Neural progenitor cell (in vitro differentiated cells): ENCODE measurements around the gene NRG2. TPM values are rescaled to one million over a fixed set of nuclear protein-coding genes. Genes with fewer than 3 reads are reported as not detected.

ENCODE experiments used
- DNase-seq: peaks from one replicate; pipeline ENCODE4 v3.0.0-alpha.2; 2016; ENCODE audit warnings: low spot score
- H2AFZ ChIP-seq: fragments of 200-600 bp; sonication (generic); replicated peaks from 2 replicates; pipeline ENCODE4 v1.6.1; 2016; ENCODE audit warnings: antibody characterized with exemption
- H3F3A ChIP-seq: fragments of 200-600 bp; sonication (generic); 2 replicates; pipeline ENCODE4 v1.6.1; 2016; ENCODE audit warnings: antibody characterized with exemption, low read depth
- H3K27ac ChIP-seq: fragments of 200-600 bp; sonication (generic); 2 replicates; pipeline ENCODE4 v1.5.1; 2016; ENCODE audit warnings: mild to moderate bottlenecking
- H3K27me3 ChIP-seq: fragments of 200-600 bp; sonication (generic); 2 replicates; pipeline ENCODE4 v1.6.1; 2016; ENCODE audit warnings: mild to moderate bottlenecking, moderate library complexity
- H3K36me3 ChIP-seq: fragments of 200-600 bp; sonication (generic); 2 replicates; pipeline ENCODE4 v1.5.1; 2016
- H3K4me1 ChIP-seq: fragments of 200-600 bp; sonication (generic); 2 replicates; pipeline ENCODE4 v1.6.1; 2016; ENCODE audit warnings: mixed run types
- H3K4me2 ChIP-seq: fragments of 200-600 bp; sonication (generic); 2 replicates; pipeline ENCODE4 v1.6.1; 2016
- H3K4me3 ChIP-seq: fragments of 200-600 bp; sonication (generic); 2 replicates; pipeline ENCODE4 v1.5.1; 2016
- H3K79me2 ChIP-seq: fragments of 200-600 bp; sonication (generic); 2 replicates; pipeline ENCODE4 v1.6.1; 2016; ENCODE audit warnings: low read depth
- H3K9ac ChIP-seq: fragments of 200-600 bp; sonication (generic); 2 replicates; pipeline ENCODE4 v1.6.1; 2016
- H3K9me3 ChIP-seq: fragments of 200-600 bp; sonication (generic); 2 replicates; pipeline ENCODE4 v1.5.1; 2016; ENCODE audit warnings: low read depth
- H4K20me1 ChIP-seq: fragments of 200-600 bp; sonication (generic); 2 replicates; pipeline ENCODE4 v1.6.1; 2016; ENCODE audit warnings: low read depth
- H3K27ac Mint-ChIP-seq: 3 replicates; pipeline ENCODE4 v1.8.0; 2021; ENCODE audit warnings: mixed read lengths
- H3K27me3 Mint-ChIP-seq: 2 replicates; pipeline ENCODE4 v1.8.0; 2022; ENCODE audit warnings: low read depth, mild to moderate bottlenecking, inconsistent platforms, moderate library complexity, mixed read lengths; ENCODE audit not compliant: insufficient read depth
- H3K36me3 Mint-ChIP-seq: 3 replicates; pipeline ENCODE4 v1.8.0; 2021; ENCODE audit warnings: mixed read lengths
- H3K4me1 Mint-ChIP-seq: 3 replicates; pipeline ENCODE4 v1.8.0; 2021; ENCODE audit warnings: mixed read lengths
- H3K4me3 Mint-ChIP-seq: 3 replicates; pipeline ENCODE4 v1.8.0; 2021; ENCODE audit warnings: mild to moderate bottlenecking, moderate library complexity, mixed read lengths
- H3K9me3 Mint-ChIP-seq: 3 replicates; pipeline ENCODE4 v1.8.0; 2020; ENCODE audit warnings: mixed read lengths
- CTCF ChIP-seq: fragments of 200-600 bp; sonication (generic); IDR thresholded peaks from 2 replicates; pipeline ENCODE4 v1.5.1; 2017; ENCODE audit warnings: antibody characterized with exemption, mild to moderate bottlenecking
- EZH2 ChIP-seq: fragments of 200-600 bp; sonication (generic); IDR thresholded peaks from 2 replicates; pipeline ENCODE4 v1.6.1; 2017; ENCODE audit warnings: antibody characterized with exemption, mild to moderate bottlenecking, moderate library complexity
- EZH2phosphoT487 ChIP-seq: fragments of 200-600 bp; sonication (generic); IDR thresholded peaks from 2 replicates; pipeline ENCODE4 v1.6.1; 2017; ENCODE audit warnings: antibody characterized with exemption
- total RNA-seq: library from RNA; depleted of rRNA; stranded (reverse); fragments of >200 nt; gene quantifications from 2 replicates; pipeline ENCODE4 v1.2.3, GENCODE V29; 2015; ENCODE audit warnings: low replicate concordance

The NRG2 gene
- total RNA-seq, 1 donor from 2014 or later: 0.13 TPM

DNA sequence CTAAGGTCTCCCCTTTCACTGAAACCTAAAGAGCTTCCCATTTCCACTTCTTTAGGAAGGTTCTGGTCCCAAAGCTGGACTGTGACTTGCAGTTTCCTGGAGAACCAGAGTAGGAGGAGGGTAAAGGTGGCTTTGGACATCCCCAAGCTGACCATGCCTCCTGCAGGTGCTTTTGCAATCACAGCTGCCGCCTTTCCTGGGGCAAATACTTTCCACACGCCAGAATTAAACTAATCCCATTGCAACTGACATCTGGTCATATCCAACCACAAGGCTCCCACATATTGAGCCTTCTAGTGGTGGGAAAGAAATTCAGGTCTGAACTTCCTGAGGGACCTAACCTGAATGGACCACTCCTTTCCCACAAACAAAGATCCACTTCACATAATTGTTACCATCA, 92.7 kb downstream of the NRG2 start:
- Mint-ChIP-seq H3K27me3 (no peaks in the 10 kb centered on the region), H3K27ac (no peak overlapping the region), H3K9me3 (no peaks in the 10 kb centered on the region)

GRCh38 chr5:139949710-139950109, 93.4 kb downstream of the NRG2 start:
- Mint-ChIP-seq H3K36me3 (no peaks in the 10 kb centered on the region), H3K9me3 (no peaks in the 10 kb centered on the region), H3K4me3 (no peak overlapping the region), H3K27me3 (no peaks in the 10 kb centered on the region), H3K4me1 (peaks cover 5% of the 10 kb centered on the region), H3K27ac (no peak overlapping the region)
- no peak for TF ChIP-seq EZH2phosphoT487
- TF ChIP-seq EZH2: no peak
- no peak for TF ChIP-seq CTCF
- Histone ChIP-seq H2AFZ (no peak overlapping the region), H3K36me3 (no peaks in the 10 kb centered on the region), H3K9me3 (no peaks in the 10 kb centered on the region), H3K4me1 (peaks cover 6% of the 10 kb centered on the region), H3F3A (no peaks in the 10 kb centered on the region), H3K27ac (no peak overlapping the region), H3K79me2 (no peaks in the 10 kb centered on the region), H4K20me1 (no peaks in the 10 kb centered on the region), H3K4me2 (no peak overlapping the region), H3K9ac (no peak overlapping the region), H3K4me3 (no peak overlapping the region), H3K27me3 (peaks cover 44% of the 10 kb centered on the region)
- peak; percentile 48 for DNase-seq

More for the DNA sequence above, 92.7 kb downstream of the NRG2 start:
- Histone ChIP-seq H3K4me3 (no peak overlapping the region), H3K79me2 (no peaks in the 10 kb centered on the region), H4K20me1 (no peaks in the 10 kb centered on the region), H3K9me3 (no peaks in the 10 kb centered on the region), H3K27me3 (peaks cover 38% of the 10 kb centered on the region), H3K9ac (no peak overlapping the region), H3K4me2 (no peak overlapping the region), H3F3A (no peaks in the 10 kb centered on the region), H3K27ac (no peak overlapping the region), H2AFZ (no peak overlapping the region), H3K36me3 (no peaks in the 10 kb centered on the region), H3K4me1 (peaks cover 8% of the 10 kb centered on the region)
- no peak for TF ChIP-seq CTCF
- TF ChIP-seq EZH2phosphoT487: no peak
- no peak for TF ChIP-seq EZH2
- Mint-ChIP-seq H3K36me3 (no peaks in the 10 kb centered on the region), H3K4me3 (no peak overlapping the region), H3K4me1 (peaks cover 11% of the 10 kb centered on the region)
- no peak for DNase-seq

DNA sequence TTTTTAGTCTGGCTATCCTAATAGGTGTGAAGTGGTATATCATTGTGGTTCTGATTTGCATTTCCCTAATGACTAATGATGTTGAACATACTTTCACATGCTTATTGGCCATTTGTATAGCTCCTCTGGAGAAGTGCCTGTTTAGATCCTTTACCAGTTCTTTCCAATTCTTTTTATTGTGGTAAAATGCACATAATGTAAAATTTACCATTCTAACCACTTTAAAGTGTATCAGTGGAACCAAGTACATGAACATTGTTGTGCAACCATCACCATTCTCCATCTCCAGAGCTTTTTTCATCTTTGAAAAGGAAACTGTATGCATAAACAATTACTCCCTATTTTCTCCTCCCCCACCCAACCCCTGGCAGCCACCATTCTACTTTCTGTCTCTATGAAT, 95.4 kb downstream of the NRG2 start:
- Mint-ChIP-seq H3K4me1 (peaks cover 2% of the 10 kb centered on the region), H3K27ac (no peak overlapping the region), H3K4me3 (no peak overlapping the region), H3K36me3 (no peaks in the 10 kb centered on the region), H3K9me3 (peaks cover 4% of the 10 kb centered on the region), H3K27me3 (no peaks in the 10 kb centered on the region)
- H3K27ac ChIP-seq: no peak overlapping the region
- H3K4me1 ChIP-seq: peaks cover 6% of the 10 kb centered on the region
- peaks cover 56% of the 10 kb centered on the region for H3K27me3 ChIP-seq
- no peak overlapping the region for H3K9ac ChIP-seq
- DNase-seq: no peak
- no peaks in the 10 kb centered on the region for H3K79me2 ChIP-seq
- H4K20me1 ChIP-seq: no peaks in the 10 kb centered on the region
- no peak overlapping the region for H2AFZ ChIP-seq
- no peaks in the 10 kb centered on the region for H3F3A ChIP-seq
- H3K4me2 ChIP-seq: no peak overlapping the region
- TF ChIP-seq EZH2: no peak
- no peak for TF ChIP-seq CTCF
- TF ChIP-seq EZH2phosphoT487: no peak
- H3K36me3 ChIP-seq: no peaks in the 10 kb centered on the region
- no peaks in the 10 kb centered on the region for H3K9me3 ChIP-seq
- H3K4me3 ChIP-seq: no peak overlapping the region
